A673 (cell line): ENCODE measurements around the gene ADARB2.

Experiments
- CTCF ChIP-seq: fragments of 300-800, 200-600 bp; sonication (generic); conservative IDR thresholded peaks from 2 replicates; pipeline ENCODE4 v1.5.1; 2017; ENCODE audit warnings: low read depth, mild to moderate bottlenecking, antibody characterized with exemption, low read length, moderate library complexity, mixed read lengths
- EZH2 ChIP-seq: fragments of 200-600 bp; sonication (generic); IDR thresholded peaks from 2 replicates; pipeline ENCODE4 v1.6.1; 2017; ENCODE audit warnings: borderline replicate concordance, low read depth, mild to moderate bottlenecking, mixed read lengths, antibody characterized with exemption, low read length; ENCODE audit not compliant: poor library complexity, severe bottlenecking

- no peak for TF ChIP-seq CTCF
- TF ChIP-seq EZH2, result no peak
Measured at GRCh38 chr10:1366322-1366691, 371.0 kb downstream of the ADARB2 start.
